ENCODE measurements around the gene CYS1.
"Not testable (repeated sequence)": the region's sequence is repeated elsewhere in the genome, so short reads cannot be mapped to it uniquely, and the experiment has no call there.

CYS1 gene

DNA sequence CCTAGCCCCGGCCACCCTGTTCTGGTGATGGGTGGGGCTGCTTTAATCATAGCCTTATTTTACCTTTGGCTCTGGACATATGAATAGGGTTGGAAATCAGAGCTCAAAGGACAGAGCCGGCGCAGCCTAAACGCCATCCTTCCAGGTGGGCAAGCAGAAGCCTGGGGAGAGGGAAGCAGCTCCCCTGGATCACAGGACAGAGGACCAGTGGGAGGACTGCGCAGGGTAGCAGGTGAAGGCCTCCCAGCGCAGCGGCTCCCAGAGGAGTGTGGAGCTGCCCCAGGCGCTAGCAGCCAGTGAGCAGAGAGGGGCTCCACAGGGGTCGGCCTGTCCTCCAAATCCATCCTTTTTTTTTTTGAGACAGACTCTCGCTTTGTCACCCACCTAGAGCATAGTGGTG is 16.4 kb upstream of the CYS1 start:
- intact Hi-C loops (cut with DNase I): loop anchor here (2.0 kb wide), 1 partner anchor 24 kb away; no protein-coding TSS in a partner anchor
- DNase-seq: no peak

DNA sequence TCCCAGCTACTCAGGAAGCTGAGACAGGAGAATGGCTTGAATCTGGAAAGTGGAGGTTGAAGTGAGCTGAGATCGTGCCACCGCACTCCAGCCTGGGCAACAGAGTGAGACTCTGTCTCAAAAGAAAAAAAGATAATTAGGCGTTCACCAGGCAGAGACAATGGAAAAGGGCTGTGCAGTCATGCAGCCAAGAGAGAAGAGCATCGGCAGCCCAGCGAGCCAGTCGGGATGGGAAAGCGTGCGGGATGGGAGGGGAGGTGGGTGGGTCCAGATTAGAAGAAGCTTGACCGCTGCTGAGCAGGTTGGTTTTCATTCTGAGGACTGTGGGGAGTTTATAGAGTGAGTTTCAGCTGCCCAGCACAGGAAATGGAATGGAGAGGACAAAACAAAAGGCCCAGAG is 15.0 kb upstream of the CYS1 start:
- intact Hi-C loops (cut with DNase I): no loop called here
- DNase-seq: no peak

DNA sequence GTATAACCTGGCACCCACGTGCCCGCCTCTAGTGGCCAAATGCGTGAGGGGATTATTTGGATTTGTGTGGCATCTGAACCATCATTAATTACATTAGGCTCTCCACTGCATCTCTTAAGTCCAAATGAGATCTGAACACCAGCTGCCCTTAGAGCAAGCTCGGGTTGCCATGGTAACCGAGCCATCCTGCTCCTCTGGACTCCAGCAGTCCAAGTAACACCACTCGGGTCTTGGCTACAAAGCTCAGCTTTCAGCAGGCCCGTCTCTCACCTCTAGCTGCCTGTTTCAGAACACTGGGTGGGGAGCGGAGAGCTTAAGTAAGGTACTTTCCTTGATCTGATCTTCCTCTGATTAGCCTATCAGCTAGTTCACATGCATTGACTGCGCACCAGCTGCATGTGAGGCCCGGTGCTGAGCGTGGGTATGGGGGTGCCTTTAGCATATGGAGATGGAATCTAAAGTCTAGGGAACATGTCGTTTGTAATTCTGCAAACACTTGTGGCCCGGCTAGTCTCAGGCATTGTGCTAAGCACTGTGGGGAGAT is 14.1 kb upstream of the CYS1 start:
- intact Hi-C loops (cut with DNase I): no loop called here
- peak in 4 of 10 donors; percentile 35 to 85 (median 50) for DNase-seq

DNA sequence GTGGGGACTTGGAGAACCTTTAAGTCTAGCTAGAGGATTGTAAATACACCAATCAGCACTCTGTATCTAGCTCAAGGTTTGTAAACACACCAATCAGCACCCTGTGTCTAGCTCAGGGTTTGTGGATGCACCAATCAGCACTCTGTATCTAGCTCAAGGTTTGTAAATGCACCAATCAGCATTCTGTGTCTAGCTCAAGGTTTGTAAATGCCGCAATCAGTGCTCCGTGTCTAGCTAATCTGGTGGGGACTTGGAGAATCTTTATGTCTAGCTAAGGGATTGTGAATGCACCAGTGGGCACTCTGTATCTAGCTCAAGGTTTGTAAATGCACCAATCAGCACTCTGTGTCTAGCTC is 11.7 kb upstream of the CYS1 start:
- intact Hi-C loops (cut with DNase I); DNase-seq: not testable (repeated sequence)

DNA sequence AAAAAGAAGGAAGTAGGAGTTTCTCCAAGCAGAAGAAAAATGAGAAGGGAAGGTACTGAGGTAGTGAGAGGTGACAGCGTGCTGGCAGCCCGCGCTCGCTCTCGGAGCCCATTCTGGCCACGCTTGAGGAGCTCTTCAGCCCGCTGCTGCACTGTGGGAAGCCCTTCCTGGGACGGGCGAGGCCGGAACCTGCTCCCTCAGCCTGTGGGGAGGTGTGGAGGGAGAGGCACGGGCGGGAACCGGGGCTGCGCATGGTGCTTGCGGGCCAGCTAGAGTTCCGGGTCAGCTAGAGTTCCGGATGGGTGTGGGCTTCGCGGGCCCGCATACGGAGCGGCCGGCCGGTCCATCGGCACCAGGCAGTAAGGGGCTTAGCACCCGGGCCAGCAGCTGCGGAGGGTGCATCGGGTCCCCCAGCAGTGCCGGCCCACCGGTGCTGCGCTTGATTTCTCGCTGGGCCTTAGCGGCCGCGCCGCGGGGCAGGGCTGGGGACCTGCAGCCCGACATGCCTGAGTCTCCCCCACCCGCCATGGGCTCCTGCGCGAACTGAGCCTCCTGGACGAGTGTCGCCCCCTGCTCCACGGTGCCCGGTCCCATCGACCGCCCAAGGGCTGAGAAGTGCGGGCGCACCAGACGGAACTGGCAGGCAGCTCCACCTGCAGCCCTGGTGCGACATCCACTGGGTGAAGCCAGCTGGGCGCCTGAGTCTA is 11.1 kb upstream of the CYS1 start:
- peak in 1 of 10 donors; percentile 72 for DNase-seq
- intact Hi-C loops (cut with DNase I): no loop called here

DNA sequence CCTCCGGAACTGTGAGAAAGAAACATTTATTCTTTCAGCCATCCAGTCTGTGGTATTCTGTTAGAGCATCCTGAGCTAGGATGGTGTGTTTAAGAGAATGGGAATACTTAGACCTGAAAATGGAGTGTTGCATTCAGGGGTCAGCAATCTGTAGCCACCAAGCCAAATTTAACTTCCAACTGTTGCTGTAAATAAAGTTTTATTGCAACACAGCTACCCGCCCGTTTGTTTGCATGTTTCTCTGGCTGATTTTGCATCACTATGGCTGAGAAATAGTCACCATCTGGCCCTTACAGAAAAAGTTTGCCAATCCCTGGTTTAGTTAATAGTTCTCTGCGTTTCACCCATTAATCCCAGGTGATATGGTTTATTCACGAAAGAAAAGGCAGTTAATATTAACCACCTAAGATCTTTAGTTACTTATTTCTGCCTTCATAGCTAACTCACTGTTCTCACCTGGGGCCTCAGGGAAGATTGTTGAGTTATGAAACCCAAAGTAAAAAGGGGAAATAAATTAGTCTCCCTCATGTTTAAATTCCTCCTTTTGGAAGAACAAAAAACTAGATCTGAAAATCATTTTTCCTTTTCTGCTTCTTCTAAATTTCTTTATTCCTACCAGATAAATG is 9.5 kb upstream of the CYS1 start:
- DNase-seq: no peak
- intact Hi-C loops (cut with DNase I): no loop called here

DNA sequence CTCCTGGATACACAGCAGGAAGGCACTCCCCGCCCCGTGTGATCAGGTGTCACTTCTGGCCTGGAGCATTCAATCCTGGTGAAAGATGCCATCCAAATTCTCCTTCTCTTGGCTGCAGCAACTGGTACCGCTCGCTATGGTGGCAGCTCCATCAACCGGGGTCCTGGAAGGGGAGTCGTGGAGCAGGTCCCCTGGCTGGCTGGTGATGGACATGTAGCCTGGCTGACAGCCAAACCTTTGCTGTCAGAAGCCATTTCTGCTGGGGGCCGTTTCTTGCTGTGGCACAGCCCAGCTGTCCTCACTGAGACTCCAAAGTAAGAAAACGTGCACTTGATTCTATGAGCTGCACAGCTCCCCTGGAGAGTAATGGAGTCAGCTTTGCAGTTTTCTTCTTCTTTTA is 7.1 kb upstream of the CYS1 start:
- intact Hi-C loops (cut with DNase I): no loop called here
- DNase-seq: no peak

DNA sequence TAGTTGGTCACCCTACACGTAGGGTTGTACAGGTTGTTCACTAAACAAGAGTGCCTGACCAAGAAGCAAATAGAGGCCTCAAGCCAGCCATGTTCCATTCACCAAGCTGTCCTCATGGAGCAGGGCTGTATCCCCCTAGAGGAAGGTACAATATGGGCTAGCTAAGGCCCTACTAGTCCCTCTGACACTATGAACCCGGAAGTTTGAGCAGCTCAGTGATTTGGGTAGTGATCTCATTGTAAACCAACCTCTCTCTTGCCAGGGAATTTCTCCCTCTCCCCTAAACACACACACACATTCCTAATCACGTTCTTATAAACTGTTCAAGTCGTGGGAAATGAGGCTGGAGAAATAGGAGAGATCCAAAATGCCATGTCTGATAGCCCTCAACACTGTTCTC is 6.7 kb upstream of the CYS1 start:
- DNase-seq: no peak
- intact Hi-C loops (cut with DNase I): no loop called here

DNA sequence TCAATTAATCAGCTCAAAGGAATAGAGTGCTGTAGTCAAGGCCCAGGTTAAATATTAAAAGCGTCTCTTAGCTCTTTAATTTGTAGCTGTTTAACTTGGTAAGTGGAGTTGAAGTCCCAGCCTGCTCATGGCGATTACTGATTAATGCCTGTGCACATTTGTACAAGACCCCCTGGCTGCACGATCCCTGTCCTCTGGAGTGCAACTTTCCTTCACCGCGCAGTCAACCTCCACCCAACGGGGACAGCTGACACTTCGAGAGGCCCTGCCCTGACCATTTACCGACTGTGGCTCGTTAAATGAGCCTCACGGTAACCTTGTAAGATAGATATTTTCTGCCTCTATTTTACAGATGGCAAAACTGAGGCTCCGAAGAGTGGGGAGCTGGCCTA is 5.5 kb upstream of the CYS1 start:
- no peak for DNase-seq
- intact Hi-C loops (cut with DNase I): no loop called here

DNA sequence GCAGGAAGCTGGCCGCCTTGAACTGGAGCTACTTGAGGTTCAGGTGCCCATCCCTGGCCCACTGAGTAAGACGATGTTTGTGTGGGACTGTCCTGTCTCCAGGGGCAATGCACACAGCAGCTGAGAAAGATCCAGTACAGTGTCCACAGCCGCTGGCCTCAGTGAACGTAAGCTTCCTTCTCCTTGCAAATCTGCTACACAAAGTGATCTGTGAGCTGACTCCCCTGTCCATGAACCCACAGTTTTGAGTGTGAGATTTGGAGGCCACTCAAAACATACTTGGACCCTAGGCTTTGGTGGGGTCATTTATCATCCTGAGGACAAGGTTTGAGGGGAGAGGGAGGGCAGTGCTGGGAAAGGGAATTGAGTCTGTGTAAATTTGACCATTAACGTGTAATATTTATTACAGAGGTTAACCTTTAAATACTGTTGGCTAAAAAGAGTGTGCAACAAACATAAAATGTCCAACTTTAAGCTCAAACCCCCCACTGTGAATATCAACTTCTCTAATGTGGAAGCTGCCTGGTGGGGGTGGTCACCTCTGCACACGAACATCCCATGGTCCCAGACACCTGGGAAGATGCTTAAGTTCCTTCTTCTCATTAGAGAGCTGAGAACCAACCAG is 4.9 kb upstream of the CYS1 start:
- DNase-seq: no peak
- intact Hi-C loops (cut with DNase I): no loop called here

DNA sequence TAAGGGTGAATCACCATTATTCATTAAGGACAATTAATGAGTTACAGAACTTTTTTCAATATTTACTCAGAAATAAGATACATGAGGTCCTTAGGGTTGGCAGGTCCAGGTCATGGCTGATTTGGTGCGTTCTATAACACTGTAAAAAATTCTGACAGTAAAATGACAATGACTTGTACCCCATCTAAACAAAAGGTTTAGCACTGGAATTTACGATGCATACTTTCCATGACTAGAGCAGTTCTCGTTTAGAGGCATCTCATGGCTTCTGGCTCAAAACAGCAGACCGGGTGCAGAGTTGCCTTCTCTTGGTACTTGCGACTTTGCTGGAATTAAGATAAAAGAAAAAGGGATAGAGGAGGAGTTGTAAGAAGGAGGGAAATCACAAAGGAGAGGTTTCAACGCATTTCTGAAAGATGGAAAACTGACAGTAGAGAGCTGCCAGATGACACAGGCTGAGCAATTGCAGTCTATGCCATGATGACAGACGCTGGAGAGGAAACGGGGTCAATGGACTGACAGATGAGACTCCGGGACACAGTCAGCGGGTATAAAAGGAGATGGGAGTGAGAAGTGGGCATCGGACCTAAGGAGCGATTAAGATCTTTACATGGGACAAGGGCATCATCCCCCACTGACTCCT is 4.1 kb upstream of the CYS1 start:
- intact Hi-C loops (cut with DNase I): no loop called here
- no peak for DNase-seq

DNA sequence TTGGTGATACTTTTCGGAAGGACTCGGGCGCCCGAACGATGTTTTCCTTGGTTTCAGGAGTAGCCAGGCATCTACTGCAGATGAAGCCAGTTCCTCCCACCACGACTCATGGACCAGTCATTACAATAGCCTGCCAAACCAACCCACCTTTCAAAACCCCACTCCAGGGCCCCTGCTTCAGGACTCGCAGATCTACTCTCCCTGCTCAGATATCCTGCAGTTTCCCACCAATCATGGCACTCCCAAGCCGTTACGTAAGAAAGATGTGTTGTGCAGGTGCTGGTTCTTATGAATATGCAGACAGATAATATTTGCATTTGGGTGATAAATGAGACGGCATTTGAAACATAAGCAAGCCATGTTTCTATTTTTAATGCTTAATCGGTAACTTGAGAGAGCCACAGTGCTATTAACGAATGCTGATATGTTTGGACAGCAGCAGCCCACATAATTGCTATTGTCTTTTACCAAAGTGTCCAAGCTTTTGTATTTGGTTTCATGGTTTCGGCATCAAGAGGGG is 3.5 kb upstream of the CYS1 start:
- intact Hi-C loops (cut with DNase I): no loop called here
- DNase-seq: peak in 1 of 10 donors; percentile 52

DNA sequence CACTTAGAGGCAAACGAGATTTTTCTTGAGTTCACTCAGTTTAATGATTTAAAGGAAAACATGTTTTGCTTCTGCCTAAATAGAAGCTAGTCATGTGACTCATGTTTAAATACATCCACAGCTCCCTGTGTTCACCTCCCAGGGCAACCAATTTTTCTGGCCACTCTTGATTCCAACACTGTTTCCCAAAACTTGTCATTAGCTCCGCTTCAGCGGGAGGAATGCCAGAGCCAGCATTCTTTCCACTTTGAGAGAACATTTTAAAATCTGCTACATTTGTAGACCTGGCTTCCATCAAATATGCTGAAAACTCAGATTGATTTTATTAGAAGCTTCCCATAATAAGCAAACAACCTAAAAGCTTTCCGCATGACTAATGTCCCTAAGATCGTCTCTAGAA is 2.8 kb upstream of the CYS1 start:
- intact Hi-C loops (cut with DNase I): no loop called here
- DNase-seq: no peak

DNA sequence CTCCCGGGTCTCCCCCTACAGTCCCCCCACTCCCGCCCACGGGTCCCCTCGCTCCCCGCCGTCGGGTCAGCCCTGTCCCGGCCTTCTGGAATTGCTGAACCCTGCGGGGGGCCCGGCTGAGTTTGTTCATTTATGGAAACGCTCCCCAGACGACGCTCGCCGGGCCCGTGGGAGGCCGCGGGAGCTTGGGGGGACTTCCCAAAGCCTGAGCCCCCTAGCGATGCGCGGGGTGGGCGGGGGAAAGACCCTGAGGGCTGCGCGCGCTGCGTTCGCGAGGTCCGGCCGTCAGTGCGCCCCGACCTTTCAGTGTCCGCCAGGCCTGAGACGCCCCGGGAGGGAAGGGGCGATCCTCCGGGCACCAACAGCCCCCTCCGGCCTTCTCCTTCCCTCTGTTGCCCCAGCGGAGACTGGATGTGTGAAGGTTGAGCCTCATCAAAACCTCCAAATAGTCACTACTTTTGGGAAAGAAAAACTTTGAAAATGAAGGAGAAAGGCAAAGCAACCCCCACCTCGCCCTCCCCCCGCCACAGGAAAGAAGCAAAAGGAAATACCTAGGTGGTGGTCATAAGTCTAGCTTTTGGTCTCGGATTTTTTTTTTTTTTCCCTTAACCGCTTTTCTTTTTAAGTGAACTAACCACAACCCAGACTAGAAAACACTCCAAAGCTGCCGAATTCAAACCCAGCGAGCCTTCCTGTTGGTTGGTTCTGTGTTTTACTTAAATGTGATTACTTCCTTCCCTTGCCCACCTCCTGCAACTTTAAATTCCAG is 509 bp upstream of the CYS1 start:
- DNase-seq: peak in 1 of 10 donors; percentile 71

DNA sequence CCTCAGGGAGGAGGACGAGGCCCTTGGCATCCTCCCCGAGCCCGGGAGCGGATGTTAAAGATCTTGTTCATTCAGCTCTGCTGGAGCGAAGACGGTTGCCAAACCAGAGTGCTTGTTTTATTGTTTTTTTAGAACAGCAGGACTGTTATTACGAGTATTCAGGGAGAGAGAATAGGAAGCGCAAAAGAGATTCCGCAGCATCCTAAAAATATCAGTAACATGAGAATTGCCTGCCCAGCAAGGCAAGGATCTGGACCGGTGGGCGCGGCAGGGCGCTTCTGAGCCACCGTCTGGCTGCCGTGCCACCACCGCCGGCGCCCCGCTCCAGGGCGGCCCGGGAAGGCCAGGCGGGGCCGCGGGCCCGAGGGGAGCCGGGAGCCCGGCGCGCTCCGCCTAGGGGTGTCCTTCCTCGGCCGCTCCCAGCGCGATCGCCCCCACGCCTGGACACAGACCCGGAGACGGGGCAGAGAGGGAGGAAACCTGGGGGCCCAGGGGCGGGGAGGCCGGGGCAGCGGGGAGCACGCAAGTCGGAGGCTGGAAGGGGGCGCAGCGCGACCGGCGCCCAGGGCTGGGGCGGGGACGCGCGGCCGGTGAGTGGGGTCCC is 843 bp downstream of the CYS1 start:
- peak in 5 of 10 donors; percentile 23 to 87 (median 72) for DNase-seq
- intact Hi-C loops (cut with DNase I): no loop called here

More for the DNA sequence above, 509 bp upstream of the CYS1 start:
- intact Hi-C loops (cut with DNase I): no loop called here

DNA sequence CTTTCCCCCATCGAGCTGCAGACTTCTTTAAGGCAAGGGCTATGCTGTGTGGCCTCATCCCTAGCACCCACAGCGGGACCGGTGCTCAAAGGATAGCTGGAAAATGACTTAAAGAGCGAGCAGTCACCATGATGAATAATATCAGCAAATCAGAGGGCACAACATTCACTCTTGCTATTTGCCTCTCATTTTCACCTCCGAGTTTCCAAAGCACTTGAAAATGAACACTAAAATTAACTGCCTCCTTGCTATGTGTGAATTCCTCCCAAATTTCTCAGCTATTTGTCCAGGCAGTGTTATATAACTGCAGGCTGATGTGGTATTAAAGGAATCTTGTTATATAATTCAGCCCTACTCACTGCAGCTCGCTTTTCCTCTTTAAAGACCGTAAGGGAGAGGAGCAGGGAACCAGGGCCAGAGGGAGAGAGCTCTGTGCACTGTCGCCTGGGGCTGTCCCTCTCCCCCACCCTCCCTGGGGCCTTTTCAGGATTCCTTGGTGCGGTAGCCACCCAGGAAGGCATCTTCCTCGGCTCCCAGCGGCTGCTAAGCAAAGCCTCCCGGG is 1.4 kb downstream of the CYS1 start:
- intact Hi-C loops (cut with DNase I): no loop called here
- peak in 7 of 10 donors; percentile 36 to 87 (median 45) for DNase-seq

DNA sequence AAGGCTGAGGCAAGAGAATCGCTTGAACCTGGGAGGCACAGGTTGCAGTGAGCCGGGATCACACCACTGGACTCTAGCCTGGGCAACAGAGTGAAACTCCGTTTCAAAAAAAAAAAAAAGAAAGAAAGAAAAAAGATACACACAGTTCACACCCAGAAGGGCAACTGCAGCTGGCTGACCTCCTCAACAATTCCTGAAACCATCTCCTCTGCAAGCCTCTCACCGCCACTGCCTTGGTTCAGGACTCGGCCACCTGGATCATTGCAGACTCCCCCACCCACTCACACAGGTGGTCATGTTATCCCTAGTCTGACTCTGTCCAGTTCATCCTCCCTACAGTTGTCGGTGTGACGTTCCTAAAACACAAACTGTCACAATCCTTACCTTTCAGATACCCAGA is 2.2 kb downstream of the CYS1 start:
- no peak for DNase-seq
- intact Hi-C loops (cut with DNase I): no loop called here

DNA sequence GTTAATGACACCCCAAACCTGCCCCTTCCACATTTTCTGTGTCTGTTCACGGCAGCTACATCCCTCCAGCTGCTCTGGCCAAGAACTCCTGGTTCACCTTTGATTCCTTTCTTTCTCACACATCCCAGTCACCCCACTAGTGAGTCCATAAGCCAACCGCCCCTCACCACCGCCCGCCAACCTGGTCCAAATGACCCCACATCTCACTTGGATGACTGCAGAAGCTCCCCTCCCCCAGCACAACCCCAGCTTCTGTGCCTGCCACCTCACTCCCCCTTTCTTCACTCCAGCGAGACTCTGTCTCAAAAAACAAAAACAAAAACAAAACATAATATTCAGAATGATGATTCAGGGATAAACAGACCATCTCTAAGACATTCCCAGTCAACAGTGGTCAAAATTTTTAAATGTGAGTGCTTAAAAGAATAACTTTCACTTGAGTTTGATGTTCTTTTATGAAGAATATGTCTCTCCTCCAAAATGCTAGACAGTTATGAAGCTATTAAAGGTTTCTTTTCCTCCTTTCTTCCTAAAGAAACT is 3.2 kb downstream of the CYS1 start:
- intact Hi-C loops (cut with DNase I): no loop called here
- no peak for DNase-seq

DNA sequence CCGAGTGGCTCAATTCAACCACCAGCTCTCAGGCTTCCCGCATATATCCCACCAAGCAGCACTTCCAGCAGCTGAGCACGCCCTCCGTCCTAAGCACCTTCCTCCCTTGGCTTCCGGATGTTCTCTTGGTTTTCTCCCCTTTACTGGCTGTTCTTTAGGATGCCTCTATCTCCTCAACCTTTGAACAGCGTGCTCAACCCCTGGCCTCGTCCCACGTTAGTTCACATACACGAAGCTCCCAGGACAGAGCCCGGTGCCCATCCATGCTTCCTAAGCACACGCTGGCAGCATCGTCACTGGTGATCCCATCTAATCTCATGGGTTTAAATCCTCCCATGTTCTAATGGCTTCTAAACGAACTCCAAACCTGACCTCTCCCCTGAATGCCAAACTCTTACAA is 3.7 kb downstream of the CYS1 start:
- intact Hi-C loops (cut with DNase I): no loop called here
- DNase-seq: no peak

Measured in posterior cingulate gyrus (tissue), 11 donors.